NCI-H2227 (cell line): Measurements from ENCODE around the gene HOXD4.

Source experiments
- DNase-seq: peaks from one replicate; lab custom pipeline; 2025; ENCODE audit not compliant: unreplicated experiment; lab: John Stamatoyannopoulos, UW

HOXD4 gene

GRCh38 chr2:176170602-176171305 lies 19.4 kb downstream of the HOXD4 start:
- DNase-seq = no peak

GRCh38 chr2:176171351-176172006 lies 20.1 kb downstream of the HOXD4 start:
- DNase-seq = no peak

- DNase-seq = no peak
Observed at GRCh38 chr2:176172007-176172894, 20.9 kb downstream of the HOXD4 start.

- DNase-seq = no peak
Observed at GRCh38 chr2:176172895-176173566, 21.7 kb downstream of the HOXD4 start.

- no peak for DNase-seq
Observed at GRCh38 chr2:176173567-176174381, 22.4 kb downstream of the HOXD4 start.

GRCh38 chr2:176174382-176174823 lies 23.1 kb downstream of the HOXD4 start:
- DNase-seq = no peak

GRCh38 chr2:176174824-176175708 lies 23.7 kb downstream of the HOXD4 start:
- peak; percentile 37 for DNase-seq

- DNase-seq = no peak
Observed at GRCh38 chr2:176175709-176176607, 24.6 kb downstream of the HOXD4 start.

GRCh38 chr2:176177580-176178037 lies 26.3 kb downstream of the HOXD4 start:
- DNase-seq = no peak

- peak; percentile 74 for DNase-seq
Observed at GRCh38 chr2:176178038-176178756, 26.8 kb downstream of the HOXD4 start.

GRCh38 chr2:176178757-176179295 lies 27.5 kb downstream of the HOXD4 start:
- no peak for DNase-seq

GRCh38 chr2:176181551-176181950 lies 30.2 kb downstream of the HOXD4 start:
- DNase-seq = no peak

GRCh38 chr2:176182671-176183070 lies 31.3 kb downstream of the HOXD4 start:
- DNase-seq = no peak

GRCh38 chr2:176184749-176185148 lies 33.4 kb downstream of the HOXD4 start:
- DNase-seq = no peak

- no peak for DNase-seq
Observed at GRCh38 chr2:176186024-176186423, 34.7 kb downstream of the HOXD4 start.

GRCh38 chr2:176187200-176187898 lies 36.0 kb downstream of the HOXD4 start:
- DNase-seq = no peak
